ENCODE data around the gene ACTL10.

ACTL10 gene

DNA sequence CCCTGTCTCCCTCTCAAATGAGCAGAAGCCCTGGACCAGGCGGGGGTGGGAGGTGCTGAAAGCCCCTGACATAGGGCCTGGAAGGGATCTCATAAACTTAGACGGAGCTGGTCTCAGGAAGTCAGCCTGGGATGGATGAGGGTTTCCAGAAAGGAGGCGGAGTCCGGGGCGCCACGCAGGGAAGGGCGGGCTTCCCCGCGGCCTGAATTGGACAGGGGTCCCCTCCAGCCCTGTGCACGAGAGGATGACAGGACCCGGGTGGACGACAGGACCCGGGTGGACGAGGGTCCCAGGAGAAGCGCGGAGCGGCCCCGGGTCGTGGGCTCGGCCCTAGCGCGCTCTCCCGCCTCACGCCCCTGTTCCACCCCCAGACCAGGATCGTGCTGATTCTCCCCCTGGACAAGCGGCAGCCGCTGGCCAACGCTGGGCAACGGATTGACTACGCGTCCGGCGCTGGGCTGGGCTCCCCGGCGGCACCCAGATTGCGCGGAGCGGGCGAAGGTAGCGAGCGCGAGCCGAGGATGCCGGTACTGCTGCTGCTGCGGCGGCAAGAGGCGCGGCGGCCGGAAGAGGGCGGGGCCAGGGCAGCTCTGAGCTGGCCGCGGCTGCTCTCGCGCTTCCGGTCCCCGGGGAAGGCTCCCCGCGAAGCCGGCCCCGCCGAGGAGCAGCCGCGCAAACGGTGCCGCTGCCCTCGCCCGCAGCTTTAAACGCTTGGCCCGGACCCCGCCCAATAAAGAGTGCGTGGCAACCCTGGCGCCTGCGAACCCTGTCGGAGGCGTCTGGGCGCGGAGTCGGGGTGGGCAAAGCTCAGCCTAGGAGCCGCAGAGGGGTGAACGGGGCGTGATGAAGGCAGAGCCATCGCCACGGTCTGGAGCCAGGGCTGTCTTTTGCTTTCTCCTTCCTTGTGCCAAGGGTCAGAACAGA, 3.3 kb upstream of the ACTL10 start:
- peak; percentile 89 for DNase-seq (ENCODE audit: low read depth, low spot score)

DNA sequence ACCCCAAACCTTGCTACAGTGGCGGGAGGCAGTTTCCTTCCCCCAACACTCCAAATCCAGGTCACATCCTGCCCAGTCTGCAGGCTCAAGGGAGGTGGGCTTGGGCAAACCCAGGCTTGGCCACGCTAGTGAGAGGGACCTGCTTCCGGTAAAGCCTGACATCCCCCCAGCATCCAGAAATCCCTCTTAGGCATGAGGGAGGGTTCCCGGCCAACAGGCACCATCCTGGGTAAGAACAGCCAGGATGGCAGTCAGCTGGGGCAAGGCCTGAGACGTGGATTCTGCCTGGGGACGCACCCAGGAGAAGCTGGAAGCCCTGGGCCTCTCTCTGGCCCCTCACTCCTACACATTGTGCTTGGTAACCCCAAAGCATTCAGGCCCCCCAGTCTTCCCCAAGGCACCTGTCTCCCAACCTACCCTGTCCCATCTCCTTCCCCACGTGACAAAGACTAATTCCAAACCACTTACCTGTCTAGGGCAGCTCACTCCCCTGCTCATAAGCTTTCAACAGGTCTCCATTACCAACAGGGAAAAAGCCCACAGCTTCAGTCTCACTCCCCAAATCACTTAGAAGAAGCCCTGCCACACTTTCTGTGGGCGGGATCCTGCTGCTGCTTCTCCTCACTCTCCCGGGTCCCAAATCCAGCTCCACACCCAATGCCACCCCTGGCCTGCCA, 2.5 kb upstream of the ACTL10 start:
- DNase-seq (ENCODE audit: low read depth, low spot score) = no peak

DNA sequence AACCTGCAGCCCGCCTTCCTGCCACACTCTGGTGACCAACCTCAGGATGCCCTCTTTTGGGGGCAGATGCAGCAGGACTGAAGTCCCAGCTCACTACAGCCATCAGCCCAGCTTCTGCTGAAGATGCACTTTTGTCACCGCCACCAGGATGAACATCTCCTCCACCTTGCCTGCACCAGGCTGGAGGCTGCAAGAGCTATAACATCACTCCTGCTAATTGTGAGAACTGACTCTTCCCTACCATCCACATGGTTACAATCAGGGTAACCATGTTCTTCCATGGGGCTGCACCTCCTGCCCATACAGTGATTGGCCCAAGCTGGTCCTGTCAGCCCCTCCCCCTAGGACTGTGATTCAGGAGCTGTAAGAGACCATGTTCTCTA, 2.0 kb upstream of the ACTL10 start:
- DNase-seq (ENCODE audit: low read depth, low spot score) = no peak

DNA sequence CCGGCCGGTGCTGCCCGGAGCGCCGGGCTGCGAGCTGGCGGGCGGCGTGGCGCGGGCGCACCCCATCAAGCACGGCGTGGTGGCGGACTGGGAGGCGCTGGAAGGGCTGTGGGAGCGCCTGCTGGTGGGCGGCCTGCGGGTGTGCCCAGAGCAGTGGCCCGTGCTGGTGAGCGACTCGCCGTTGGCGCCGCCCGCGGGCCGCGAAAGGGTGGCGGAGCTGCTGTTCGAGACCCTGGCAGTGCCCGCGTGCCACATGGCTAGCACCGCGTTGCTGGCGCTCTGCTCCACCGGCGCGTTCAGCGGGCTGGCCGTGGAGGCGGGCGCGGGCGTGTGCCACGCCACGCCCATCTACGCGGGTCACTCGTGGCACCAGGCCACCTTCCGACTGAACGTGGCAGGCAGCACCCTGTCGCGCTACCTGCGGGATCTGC, 517 bp downstream of the ACTL10 start:
- no peak for DNase-seq (ENCODE audit: low read depth, low spot score)

DNA sequence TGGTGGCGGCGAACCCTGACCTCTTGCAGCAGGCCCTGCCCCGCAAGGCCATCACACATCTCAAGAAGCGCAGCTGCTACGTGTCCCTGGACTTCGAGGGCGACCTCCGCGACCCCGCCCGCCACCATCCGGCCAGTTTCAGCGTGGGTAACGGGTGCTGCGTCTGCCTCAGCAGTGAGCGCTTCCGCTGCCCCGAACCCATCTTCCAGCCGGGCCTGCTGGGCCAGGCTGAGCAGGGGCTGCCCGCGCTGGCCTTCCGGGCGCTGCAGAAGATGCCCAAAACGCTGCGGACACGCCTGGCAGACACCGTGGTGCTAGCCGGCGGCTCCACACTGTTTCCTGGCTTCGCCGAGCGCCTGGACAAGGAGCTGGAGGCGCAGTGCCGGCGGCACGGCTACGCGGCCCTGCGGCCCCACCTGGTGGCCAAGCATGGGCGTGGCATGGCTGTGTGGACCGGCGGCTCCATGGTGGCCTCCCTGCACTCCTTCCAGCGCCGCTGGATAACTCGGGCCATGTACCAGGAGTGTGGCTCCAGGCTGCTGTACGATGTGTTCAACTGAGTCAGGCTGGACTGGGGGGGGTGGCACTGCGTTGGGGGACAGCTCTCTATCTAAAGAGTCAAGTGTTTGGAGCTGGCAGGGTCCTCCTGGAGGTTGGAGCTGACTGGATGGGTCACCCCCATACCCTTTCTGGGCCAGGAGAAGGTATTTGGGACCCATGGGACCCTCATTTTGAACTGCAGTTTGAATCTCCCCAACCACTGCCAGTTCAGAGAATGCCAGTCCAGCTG, 1.1 kb downstream of the ACTL10 start:
- DNase-seq (ENCODE audit: low read depth, low spot score) = peak; percentile 90

DNA sequence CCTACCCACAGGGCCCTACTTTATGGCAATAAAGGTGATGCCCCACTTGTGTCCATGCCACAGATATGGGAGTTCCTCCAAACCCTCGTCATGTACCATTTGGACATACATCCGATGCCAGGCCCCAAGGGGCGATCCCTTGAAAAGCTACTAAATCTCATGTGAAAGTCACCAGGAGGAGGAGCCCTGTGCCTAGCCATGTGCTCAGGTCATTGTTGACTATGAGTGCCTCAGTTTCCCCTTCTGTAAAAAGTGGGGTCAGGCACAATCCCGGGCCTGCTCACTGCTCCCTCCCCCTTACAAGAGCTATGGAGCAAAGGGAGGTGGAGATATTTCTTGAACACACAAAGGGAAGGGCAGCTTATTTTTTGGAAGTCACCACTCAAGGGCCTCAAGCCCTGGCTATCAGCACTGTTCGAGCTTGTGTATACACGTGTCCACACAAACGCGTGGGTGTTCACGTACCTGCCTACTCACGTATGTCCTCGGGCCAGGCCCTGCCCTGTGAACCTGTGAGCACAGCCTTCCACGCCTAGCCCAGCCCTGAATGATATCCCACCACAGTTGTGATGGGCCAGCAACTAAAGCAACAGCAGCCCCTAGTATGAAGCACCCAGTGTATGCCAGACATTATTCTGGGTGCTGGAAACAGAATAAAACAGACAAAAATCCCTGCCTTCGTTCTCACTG, 1.9 kb downstream of the ACTL10 start:
- no peak for DNase-seq (ENCODE audit: low read depth, low spot score)

DNA sequence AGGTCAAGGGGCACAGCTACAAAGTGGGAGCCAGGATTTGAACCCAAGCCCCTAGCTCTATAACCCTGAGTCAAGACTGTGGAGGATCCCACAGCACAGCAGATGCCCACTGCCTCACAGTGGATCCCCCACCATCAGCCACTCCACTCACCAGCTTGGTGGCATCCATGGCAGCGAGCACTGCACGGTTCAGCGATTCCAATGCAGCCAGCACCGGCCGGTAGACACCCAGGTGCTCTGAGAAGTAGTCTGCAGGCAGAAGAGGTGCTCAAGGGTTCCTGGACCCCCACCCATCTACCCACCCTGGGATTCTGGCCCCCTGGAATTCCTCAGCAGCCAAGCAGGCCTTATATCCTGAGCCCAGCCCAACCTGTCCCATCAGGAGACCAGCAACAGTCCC, 2.5 kb downstream of the ACTL10 start:
- no peak for DNase-seq (ENCODE audit: low read depth, low spot score)

DNA sequence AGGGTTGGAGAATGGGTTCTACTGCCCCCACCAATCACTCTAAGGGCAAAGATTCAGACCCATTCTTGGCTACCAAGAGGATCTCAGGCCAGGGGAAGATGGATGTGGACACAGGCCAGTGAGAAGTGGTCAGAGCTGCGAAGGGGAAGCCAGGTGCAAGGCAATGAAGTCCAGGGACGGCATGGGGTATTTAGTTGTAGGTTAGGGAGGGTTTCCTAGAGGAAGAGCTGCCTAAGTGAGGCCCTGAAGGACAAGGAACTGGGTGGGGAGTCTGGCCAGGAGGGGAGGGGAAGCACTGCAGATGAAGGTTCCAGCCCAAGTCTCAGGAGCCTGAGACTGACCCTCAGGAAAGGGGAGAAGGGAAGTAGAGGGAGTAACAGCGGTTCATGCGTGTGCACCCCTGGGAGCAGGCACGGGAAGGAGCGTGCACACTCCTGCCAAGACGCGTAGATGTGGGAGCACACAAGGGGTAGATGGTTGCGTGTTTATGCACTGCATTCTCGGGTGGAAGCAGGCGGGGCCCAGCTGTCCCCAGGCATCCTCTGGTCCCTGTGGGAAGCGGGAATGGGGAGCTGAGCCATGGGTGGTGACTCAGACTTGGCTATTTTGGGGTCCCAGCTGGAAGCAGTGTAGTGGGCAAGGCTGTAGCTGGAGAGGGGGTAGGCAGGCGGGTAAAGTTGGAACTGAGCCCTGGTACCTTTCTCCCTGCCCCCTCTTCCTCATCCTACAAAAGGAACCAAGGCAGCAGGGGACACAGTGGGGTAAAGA, 3.3 kb downstream of the ACTL10 start:
- DNase-seq (ENCODE audit: low read depth, low spot score) = no peak

DNA sequence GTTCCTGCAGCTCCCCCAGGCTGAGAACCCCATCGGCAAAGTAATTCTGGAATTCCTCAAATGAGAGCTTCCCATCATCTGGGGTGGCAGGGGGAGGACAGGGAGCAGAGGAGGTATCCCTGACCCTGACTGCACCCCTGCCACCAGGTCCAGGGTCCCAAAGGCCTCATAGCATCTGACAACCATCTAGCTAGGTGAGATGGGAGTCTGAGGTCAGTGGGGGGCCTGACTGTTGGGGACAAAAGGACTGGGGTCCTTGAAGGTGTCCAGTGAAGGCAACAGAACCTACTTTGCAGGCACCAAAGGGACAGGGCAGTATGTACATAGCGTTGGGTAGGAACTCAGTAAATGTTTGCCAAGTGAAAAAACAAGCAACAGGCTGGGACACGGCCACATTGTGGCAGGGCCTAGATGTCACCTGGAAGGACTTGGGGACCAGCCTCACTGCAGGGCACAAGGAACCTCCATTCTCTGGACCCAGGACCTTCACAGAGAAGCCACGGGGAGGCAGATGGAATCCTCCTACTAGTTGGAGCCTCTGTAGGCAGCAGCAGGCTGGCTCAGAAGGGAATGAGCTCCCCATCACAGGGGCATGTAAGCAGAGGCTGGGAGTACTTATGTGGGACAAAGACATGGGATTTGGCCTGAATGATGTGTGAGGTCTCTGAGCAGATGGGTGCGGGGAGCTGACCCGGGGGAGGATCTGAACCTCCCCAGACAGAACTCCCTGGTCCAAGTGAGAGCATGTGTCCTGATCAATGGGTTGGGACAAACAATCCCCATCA, 4.2 kb downstream of the ACTL10 start:
- DNase-seq (ENCODE audit: low read depth, low spot score) = no peak

DNA sequence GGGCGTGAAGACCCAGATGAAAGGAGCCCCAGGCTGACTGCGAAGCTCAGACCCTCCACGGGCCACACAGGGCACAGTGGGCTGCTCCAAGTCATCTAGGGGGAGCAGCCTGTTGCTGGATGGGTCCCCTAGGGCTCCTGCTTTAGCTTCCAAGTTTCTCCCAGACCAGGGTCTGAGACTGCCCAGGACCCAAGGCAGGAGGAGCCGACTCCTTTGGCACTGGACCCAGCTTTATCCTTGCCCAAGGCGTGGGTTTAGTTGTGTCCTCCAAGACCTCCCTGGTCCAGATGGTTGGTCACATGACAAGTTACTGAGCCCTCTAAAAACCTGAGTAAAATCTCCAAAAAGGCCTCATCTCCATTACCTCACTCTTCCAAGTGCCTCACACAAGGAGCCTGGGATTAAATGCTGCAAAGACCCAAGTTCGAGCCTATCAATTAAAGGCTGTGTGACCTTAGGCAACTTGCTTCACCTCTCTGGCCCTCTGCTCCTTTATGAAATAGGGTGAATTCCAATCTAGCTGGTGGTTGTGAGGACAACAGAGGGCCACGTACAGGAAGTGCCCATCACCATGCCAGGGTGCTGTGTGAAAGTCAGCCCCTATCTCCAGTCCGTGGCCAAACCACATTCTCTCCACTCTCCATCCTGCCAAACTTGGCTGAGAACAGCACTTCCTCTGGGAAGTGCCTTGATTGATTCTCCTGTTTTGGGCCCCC, 5.0 kb downstream of the ACTL10 start:
- no peak for DNase-seq (ENCODE audit: low read depth, low spot score)

DNA sequence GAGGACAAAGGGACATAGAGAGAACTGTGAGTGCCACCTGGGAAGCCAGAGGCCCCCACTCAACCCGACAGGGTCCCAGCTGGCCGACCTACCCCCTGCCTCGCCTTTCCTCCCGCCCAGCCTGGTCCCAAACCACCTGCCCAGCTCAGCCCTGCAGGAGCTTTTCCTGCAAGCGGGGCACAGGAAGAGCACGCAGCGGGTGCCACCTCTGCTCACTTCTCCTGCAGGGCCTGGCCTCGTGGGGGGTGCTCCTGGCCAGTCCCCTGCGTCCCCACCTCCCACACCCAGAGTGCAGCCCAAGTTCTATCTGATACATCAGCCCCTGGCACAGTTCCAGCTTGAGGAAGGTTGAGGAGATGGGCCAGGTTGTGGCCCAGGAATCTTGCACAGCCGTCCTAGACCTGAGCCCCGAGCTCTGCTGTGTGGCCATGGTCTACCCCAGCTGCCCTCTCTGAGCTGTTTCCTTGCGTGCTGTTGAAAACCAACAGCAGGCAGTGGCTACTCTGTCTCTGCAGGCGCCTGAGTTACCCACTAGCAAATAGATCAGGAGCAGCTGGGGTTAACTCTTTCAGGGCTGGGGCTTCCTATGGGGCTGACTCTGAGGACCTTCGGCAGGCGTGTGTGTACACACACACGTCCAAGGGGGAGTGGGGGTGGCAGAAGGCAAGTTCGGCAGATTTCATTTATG, 5.8 kb downstream of the ACTL10 start:
- no peak for DNase-seq (ENCODE audit: low read depth, low spot score)

DNA sequence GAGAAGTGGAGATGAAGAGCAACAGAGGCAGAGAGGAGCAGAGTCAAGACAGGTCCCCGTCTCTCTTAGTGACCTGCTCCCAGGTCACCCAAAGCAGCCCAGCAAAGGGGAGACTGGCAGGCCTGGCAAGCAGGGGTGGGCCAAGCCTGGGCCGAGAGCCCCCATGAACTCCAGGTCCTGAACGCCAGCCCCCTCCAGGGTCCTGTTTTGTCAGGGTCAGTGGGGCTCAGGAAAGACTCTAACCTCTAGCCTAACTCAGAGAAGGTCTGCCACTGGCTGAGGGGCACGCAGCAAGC, 6.3 kb downstream of the ACTL10 start:
- no peak for DNase-seq (ENCODE audit: low read depth, low spot score)

DNA sequence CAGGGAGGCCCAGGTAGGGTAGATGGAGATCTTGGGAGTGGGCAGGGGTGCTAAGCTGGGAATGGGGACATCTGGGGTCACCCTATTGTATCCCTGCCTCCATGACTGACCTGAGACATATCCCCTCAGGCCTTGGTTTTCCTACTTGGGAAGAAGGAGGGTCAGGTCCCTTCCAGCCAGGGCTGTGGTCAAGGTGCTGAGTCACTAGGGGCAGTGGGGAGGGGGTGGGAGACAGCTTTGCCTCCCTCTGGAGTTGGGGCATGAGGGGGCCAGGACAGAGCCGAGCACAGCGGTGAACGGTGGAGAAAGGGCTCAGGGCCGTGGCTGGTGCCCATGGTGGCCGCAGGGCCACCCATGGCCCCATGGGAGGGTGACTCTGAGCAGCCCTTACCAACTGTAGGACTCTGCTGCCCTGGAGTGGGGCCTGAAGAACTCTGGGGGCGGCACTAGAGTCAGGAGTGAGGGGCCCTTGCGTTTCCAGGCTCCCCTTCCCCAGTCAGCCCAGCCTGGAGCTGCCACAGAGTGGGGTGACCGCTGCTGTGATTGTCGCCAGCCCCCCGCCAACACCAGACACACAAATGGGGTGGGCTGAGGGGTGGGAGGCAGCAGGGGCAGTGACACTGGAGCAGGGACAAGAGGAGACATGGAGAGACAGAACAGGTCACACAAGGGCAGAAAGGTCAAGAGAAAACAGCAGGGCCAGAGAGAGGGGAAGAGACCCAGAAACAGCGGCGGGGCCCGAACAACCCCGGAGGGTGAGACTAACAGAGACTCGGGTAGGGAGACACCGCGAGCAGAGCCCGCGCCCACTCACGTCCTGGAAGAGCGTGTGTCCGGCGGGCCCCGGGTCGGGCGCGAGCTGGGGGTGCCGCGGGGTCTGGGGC, 6.9 kb downstream of the ACTL10 start:
- no peak for DNase-seq (ENCODE audit: low read depth, low spot score)

DNA sequence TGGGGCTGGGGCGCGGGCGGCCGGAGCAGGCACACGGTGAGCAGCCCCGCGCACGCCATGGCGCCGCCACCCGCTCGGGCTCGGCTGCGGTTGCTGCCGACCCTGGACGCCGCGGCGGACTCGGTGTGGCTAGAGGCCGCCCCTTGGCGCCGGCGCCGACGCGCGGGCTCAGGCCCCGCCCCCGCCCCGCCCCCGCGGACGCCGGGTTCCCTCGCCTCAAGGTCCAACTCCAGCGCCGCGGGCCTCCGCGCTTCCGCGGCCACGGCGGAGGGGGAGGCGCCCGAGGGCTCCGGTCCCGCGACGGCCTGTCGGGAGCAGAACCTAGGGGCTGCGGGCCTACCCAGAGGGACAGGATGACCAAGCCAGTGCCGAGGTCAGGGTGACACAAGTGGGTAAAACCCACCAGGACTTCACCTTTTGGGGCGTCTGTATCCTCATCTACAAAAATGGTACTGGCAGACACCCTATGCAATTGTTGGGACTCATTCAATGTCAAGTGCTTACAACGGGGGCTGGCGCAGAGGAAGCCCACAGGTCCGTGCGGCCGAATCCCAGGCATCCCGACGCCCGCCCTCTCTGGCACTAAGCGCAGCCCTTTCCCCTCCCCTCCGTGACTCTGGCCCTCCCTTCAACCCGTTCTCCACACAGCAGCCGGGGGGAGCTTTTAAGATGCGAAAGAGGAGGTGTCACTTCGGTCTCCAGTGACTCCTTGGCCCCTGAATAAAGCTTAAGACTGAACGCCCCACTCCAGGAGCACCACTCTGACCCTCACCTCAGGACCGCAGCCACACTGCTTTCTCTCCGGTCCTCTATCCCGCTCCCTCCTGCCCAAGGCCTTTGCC, 7.8 kb downstream of the ACTL10 start, which contains the start of gene NECAB3:
NECAB3 (minus strand) TSS at position 135 of the 842 bp plus-strand sequence; CDS start at position 59, 76 bp downstream.
- peak; percentile 91 for DNase-seq (ENCODE audit: low read depth, low spot score)

DNA sequence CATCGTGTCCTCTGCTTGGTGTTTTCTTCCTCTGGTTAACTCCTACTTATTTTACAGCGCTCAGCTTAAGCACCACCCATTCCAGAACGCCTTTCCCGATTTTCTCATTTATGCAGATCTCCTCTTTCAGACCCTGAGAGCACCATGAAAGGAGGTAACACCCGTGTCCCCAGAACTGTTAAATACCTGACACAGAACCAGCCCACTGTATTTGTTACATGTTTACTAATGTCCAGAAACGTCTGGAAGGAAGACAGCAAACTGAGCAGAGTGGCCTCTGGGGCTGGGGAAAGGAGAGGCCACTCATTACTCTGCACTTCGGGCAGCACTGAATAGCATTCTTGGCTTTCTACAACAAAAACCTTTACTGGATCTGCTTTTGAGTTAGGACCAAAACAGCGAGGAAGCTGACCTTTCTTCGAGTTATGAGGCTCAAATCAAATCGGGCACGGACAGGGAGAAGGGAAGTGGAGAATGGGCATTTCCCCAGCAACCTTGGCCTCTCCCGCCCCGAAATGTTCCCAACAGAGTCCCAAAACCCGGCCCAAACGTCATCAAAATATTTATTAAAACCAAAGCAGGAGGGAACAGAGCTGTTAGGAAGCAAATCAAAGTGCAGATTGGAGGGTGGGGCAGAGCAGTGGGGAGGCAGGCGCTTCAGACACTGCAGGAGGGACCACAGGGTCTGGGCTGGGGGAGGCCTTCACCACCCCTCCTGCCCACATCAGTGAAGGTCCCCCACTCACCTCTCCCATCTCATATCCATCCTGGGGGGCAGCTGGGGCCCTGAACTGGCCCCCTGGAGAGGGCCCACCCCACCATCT, 8.6 kb downstream of the ACTL10 start:
- no peak for DNase-seq (ENCODE audit: low read depth, low spot score)

DNA sequence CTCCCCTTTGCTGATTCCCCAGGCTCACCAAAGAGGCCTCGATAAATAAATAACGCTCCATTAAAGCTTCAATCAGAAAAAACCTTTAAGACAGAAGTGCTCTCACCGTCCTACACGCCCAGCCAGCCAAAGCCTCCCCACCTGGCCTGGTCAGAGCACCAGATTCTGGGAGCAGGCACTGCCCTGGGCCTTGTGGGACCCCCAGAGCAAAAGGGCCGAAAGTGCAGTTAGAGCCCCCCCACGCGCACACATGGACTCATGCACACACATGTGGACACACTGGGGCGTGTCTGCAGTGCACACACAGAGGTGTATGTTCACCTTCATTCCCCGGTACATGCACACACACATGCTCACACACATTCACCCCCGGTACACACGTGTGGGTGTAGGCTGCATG, 9.4 kb downstream of the ACTL10 start:
- no peak for DNase-seq (ENCODE audit: low read depth, low spot score)

All from astrocyte of the hippocampus (primary cell).